K562 (cell line): ENCODE data around the gene RALGPS1. TPM values are rescaled to one million over a fixed set of nuclear protein-coding genes. Genes with fewer than 3 reads are reported as not detected.

Experiments
- ATAC-seq: fragments of 200-7000 bp; cut with Tn5 transposase; 3 replicates; pipeline ENCODE4 v1.9.1; 2020; ENCODE audit warnings: moderate library complexity
- BruUV-seq: library from RNA; stranded (reverse); fragments of 400-500 nt; replicated peaks from 2 replicates; lab custom pipeline; 2021; lab: Mats Ljungman, UMichigan
- CTCF ChIA-PET: fragments of 300-600 bp; formaldehyde crosslinking; extraction: SDS; loops from one replicate; lab custom pipeline; 2021; ENCODE audit warnings: low intra/inter-chr PET ratio; lab: Yijun Ruan, JAX
- POLR2A ChIA-PET: fragments of 300-600, 350-650 bp; sonication (Branson Sonifier 250); formaldehyde crosslinking; extraction: SDS; loops from one replicate; lab custom pipeline; 2021; ENCODE audit warnings: antibody characterized with exemption, inconsistent platforms; lab: Yijun Ruan, JAX
- DNase-seq, 4 experiments: peaks; one replicate each; pipeline versions ENCODE4 v3.0.0 to v3.0.0-alpha.2; 2011 to 2018; ENCODE audit warnings: low spot score in 3 of 4, mixed read lengths in 3 of 4; ENCODE audit errors: extremely low read depth in 1 of 4
- FAIRE-seq: peaks from 2 replicates; lab custom pipeline; 2011; peaks lifted over from hg19 to GRCh38; lab: Jason Lieb, UNC
- H2AFZ ChIP-seq: 2 replicates; pipeline ENCODE4 v1.6.0; 2011; ENCODE audit warnings: low read depth, low read length, control low read depth, inconsistent platforms
- H3K27ac ChIP-seq: fragments of 200-600 bp; 3 replicates; pipeline ENCODE4 v1.8.0; 2011; ENCODE audit warnings: low read depth, mild to moderate bottlenecking, control low read depth, inconsistent platforms, low read length, moderate library complexity, mixed read lengths; ENCODE audit errors: extremely low read depth
- H3K27me3 ChIP-seq, 2 experiments: fragments of 300-600 bp in 1 of 2; 2 replicates in 1 of 2; 3 replicates in 1 of 2; pipeline versions ENCODE4 v1.6.0 to v1.8.0; 2011; ENCODE audit warnings: inconsistent platforms in 2 of 2, low read length in 2 of 2, mild to moderate bottlenecking in 1 of 2, mixed read lengths in 1 of 2, moderate library complexity in 1 of 2; ENCODE audit not compliant: control insufficient read depth in 2 of 2, insufficient read depth in 2 of 2
- H3K36me3 ChIP-seq: fragments of 300-600 bp; 3 replicates; pipeline ENCODE4 v1.8.0; 2011; ENCODE audit warnings: mild to moderate bottlenecking, low read length, inconsistent platforms; ENCODE audit not compliant: control insufficient read depth, insufficient read depth
- H3K4me1 ChIP-seq, 2 experiments: fragments of 200-600 bp in 1 of 2; replicated peaks in 1 of 2; 2 replicates in 1 of 2; 3 replicates in 1 of 2; pipeline versions ENCODE4 v1.5.1 to v1.8.0; 2011; ENCODE audit warnings: inconsistent platforms in 2 of 2, low read length in 2 of 2, mild to moderate bottlenecking in 1 of 2, mixed read lengths in 1 of 2, moderate library complexity in 1 of 2; ENCODE audit not compliant: control insufficient read depth in 2 of 2, insufficient read depth in 2 of 2
- H3K4me2 ChIP-seq: 2 replicates; pipeline ENCODE4 v1.6.1; 2011; ENCODE audit warnings: low read length, control low read depth, inconsistent platforms, mixed read lengths; ENCODE audit not compliant: insufficient read depth
- H3K4me3 ChIP-seq: fragments of 200-600 bp; sonication (generic), shearing (Covaris generic); 2 replicates; pipeline ENCODE4 v1.5.1; 2016; ENCODE audit warnings: control low read depth, inconsistent platforms
- H3K79me2 ChIP-seq: fragments of 200-600 bp; 3 replicates; pipeline ENCODE4 v1.8.0; 2011; ENCODE audit warnings: low read length, inconsistent platforms; ENCODE audit not compliant: control insufficient read depth, insufficient read depth
- H3K9ac ChIP-seq, 2 experiments: 2 replicates each; pipeline versions ENCODE4 v1.6.0 to v1.6.1; 2011; ENCODE audit warnings: low read depth in 2 of 2, low read length in 2 of 2, control low read depth in 1 of 2, inconsistent platforms in 1 of 2, mild to moderate bottlenecking in 1 of 2, mixed read lengths in 1 of 2; ENCODE audit not compliant: insufficient read depth in 1 of 2
- H3K9me1 ChIP-seq: one replicate; pipeline ENCODE4 v1.6.0; 2011; ENCODE audit warnings: inconsistent platforms, mild to moderate bottlenecking, low read length, moderate library complexity; ENCODE audit not compliant: control insufficient read depth, insufficient read depth
- H3K9me3 ChIP-seq: replicated peaks from 2 replicates; pipeline ENCODE4 v1.5.1; 2011; ENCODE audit warnings: low read depth, low read length, inconsistent platforms; ENCODE audit not compliant: control insufficient read depth, insufficient read depth
- H4K20me1 ChIP-seq: replicated peaks from 2 replicates; pipeline ENCODE4 v1.6.1; 2011; ENCODE audit warnings: low read length, inconsistent platforms, mixed read lengths; ENCODE audit not compliant: control insufficient read depth, insufficient read depth
- ATF1 ChIP-seq, 2 experiments: fragments of 450-650 bp in 1 of 2; IDR thresholded peaks; 2 replicates each; pipeline ENCODE4 v1.6.1; 2016; ENCODE audit warnings: missing compliant biosample characterization in 1 of 2, missing genetic modification characterization in 1 of 2
- FOXK1 ChIP-seq: sonication (generic); formaldehyde crosslinking; IDR thresholded peaks from 2 replicates; pipeline ENCODE4 v1.8.0; 2022; ENCODE audit warnings: missing genetic modification reagents, mild to moderate bottlenecking, borderline replicate concordance
- HDAC2 ChIP-seq: fragments of 450-650 bp; IDR thresholded peaks from 2 replicates; pipeline ENCODE4 v1.6.1; 2016; ENCODE audit warnings: mild to moderate bottlenecking
- HIVEP1 ChIP-seq: fragments of 250-450 bp; sonication (Bioruptor Pico); IDR thresholded peaks from 2 replicates; pipeline ENCODE4 v1.4.0; 2020; ENCODE audit warnings: mild to moderate bottlenecking
- MAX ChIP-seq: sonication (generic); formaldehyde crosslinking; IDR thresholded peaks from 2 replicates; pipeline ENCODE4 v1.9.0; 2022; ENCODE audit warnings: mild to moderate bottlenecking, missing genetic modification reagents
- MCM3 ChIP-seq: fragments of 450-650 bp; IDR thresholded peaks from 2 replicates; pipeline ENCODE4 v1.6.1; 2016
- NR4A1 ChIP-seq, 2 experiments: fragments of 250-450 bp in 1 of 2; fragments of 450-650 bp in 1 of 2; sonication (Bioruptor Pico) in 1 of 2; IDR thresholded peaks; 2 replicates each; pipeline versions ENCODE4 v1.4.0 to v1.6.1; 2016 to 2020; ENCODE audit warnings: mild to moderate bottlenecking in 2 of 2, missing compliant biosample characterization in 1 of 2, missing genetic modification characterization in 1 of 2, moderate library complexity in 1 of 2
- SAFB2 ChIP-seq: fragments of 200-400 bp; formaldehyde crosslinking; IDR thresholded peaks from 2 replicates; pipeline ENCODE4 v1.6.1; 2018; ENCODE audit warnings: borderline replicate concordance, low read length, low read depth, moderate library complexity; ENCODE audit not compliant: severe bottlenecking
- SFPQ ChIP-seq: fragments of 200-400 bp; formaldehyde crosslinking; IDR thresholded peaks from 2 replicates; pipeline ENCODE4 v1.6.1; 2017; ENCODE audit warnings: mild to moderate bottlenecking, low read depth, low read length, moderate library complexity
- ZBTB12 ChIP-seq: fragments of 250-450 bp; sonication (Bioruptor Pico); IDR thresholded peaks from 2 replicates; pipeline ENCODE4 v1.4.0; 2020
- ZBTB43 ChIP-seq: sonication (generic); formaldehyde crosslinking; IDR thresholded peaks from 2 replicates; pipeline ENCODE4 v1.8.0; 2023; ENCODE audit warnings: mild to moderate bottlenecking, missing genetic modification reagents
- ZNF395 ChIP-seq: fragments of 200-800 bp; sonication (Bioruptor generic); IDR thresholded peaks from 2 replicates; pipeline ENCODE4 v1.6.1; 2017; ENCODE audit warnings: missing genetic modification characterization, missing compliant biosample characterization
- ZNF551 ChIP-seq: fragments of 250-450 bp; sonication (Bioruptor Pico); IDR thresholded peaks from 2 replicates; pipeline ENCODE4 v1.5.0; 2021; ENCODE audit warnings: mild to moderate bottlenecking, moderate library complexity
- ZNF644 ChIP-seq: fragments of 200-800 bp; sonication (Bioruptor generic); IDR thresholded peaks from 2 replicates; pipeline ENCODE4 v1.6.1; 2016; ENCODE audit warnings: low read depth, missing genetic modification characterization, missing compliant biosample characterization
- ZNF695 ChIP-seq: fragments of 450-650 bp; formaldehyde crosslinking; IDR thresholded peaks from 2 replicates; pipeline ENCODE4 v1.4.0; 2020; ENCODE audit warnings: mild to moderate bottlenecking, moderate library complexity
- WGBS: fragments of 100-300 bp; shearing (Covaris generic); methylation state at CpG from one replicate; pipeline ENCODE4 v1.1.6; 2016; ENCODE audit warnings: low coverage, mixed read lengths; ENCODE audit not compliant: insufficient coverage; ENCODE audit errors: missing lambda C conversion rate; 5-methylcytosine and 5-hydroxymethylcytosine counted together
- in situ Hi-C: fragments of 300-500 bp; cut with MboI; formaldehyde crosslinking; loops from 4 replicates; pipeline ENCODE4 v1.15.0; 2018; ENCODE audit warnings: inconsistent platforms, mixed read lengths
- intact Hi-C: fragments of 100-400 bp; cut with micrococcal nuclease; formaldehyde crosslinking; loops from 2 replicates; pipeline ENCODE4 v1.14.2; 2022
- polyA plus RNA-seq, 8 experiments: library from polyadenylated mRNA; depleted of rRNA in 4 of 8; stranded (reverse) in 5 of 8; unstranded in 3 of 8; fragments of >200 nt; fragmentation: Nextera tagmentation in 2 of 8; fragmentation: Illumina TruSeq in 1 of 8; extraction: Ambion mirVana in 2 of 8; extraction: Trizol in 1 of 8; gene quantifications; 2 replicates each; pipeline versions ENCODE4 v1.2.1 to v1.2.3, GENCODE V29; 2011 to 2014; ENCODE audit warnings: inconsistent platforms in 1 of 8, missing spikeins in 1 of 8
- total RNA-seq, 7 experiments: library from RNA; depleted of rRNA in 6 of 7; stranded (reverse); fragments of >200 nt in 6 of 7; fragmentation: Illumina TruSeq in 2 of 7; extraction: Trizol in 2 of 7; gene quantifications; 2 replicates each; pipeline versions ENCODE4 v1.2.1 to v1.2.3, GENCODE V29; 2011 to 2021; ENCODE audit warnings: low replicate concordance in 1 of 7

Gene RALGPS1
- total and polyA plus RNA-seq, 9 of the 15 experiments (the other 6 are each of a cell fraction or from before 2014, with no cell fraction given), result 0.04 to 2.6 (median 1.5) TPM

GRCh38 chr9:127249877-127250276, 335.3 kb downstream of the RALGPS1 start:
- no peak overlapping the region for H2AFZ ChIP-seq
- intact Hi-C loops, result loop anchor here (10.0 kb wide), 1 partner anchor 65 kb away; no protein-coding TSS in a partner anchor
- no peak for ATAC-seq
- TF ChIP-seq HIVEP1 (CRISPR knock-in tag) (no peak), ZNF644 (tag) (no peak), ZNF395 (CRISPR knock-in tag) (no peak), SFPQ (no peak), HDAC2 (no peak), SAFB2 (no peak), ATF1 (CRISPR knock-in tag; IDR thresholded peaks at IDR 0.05) (no peak), ATF1 (tag; IDR thresholded peaks at IDR 0.05) (no peak), FOXK1 (CRISPR knock-in tag) (no peak), ZBTB12 (CRISPR knock-in tag) (no peak), NR4A1 (CRISPR knock-in tag; IDR thresholded peaks at IDR 0.05) (no peak), NR4A1 (tag; IDR thresholded peaks at IDR 0.05) (no peak), MAX (CRISPR knock-in tag) (no peak), ZBTB43 (no peak), ZNF695 (no peak), MCM3 (no peak), ZNF551 (no peak)

More at GRCh38 chr9:127249877-127250276, 335.3 kb downstream of the RALGPS1 start:
- Histone ChIP-seq H3K4me3 (no peak overlapping the region), H3K4me1 (peaks cover 0 to 5% of the 10 kb centered on the region in 2 experiments; a peak in 1 of 5 replicates), H3K79me2 (no peaks in the 10 kb centered on the region), H3K27me3 (peaks cover 6 to 12% of the 10 kb centered on the region in 2 experiments; a peak in 2 of 5 replicates), H3K27ac (no peak overlapping the region), H3K9me1 (no peaks in the 10 kb centered on the region), H3K4me2 (no peak overlapping the region), H3K9me3 (no peaks in the 10 kb centered on the region), H4K20me1 (no peaks in the 10 kb centered on the region; the same call in 1 of the 2 replicates), H3K36me3 (no peaks in the 10 kb centered on the region), H3K9ac (no peak overlapping the region)
- no peak for FAIRE-seq
- ChIA-PET CTCF (no interaction called here), POLR2A (interaction anchor here (0.6 kb wide), 1 partner anchor 175 kb away, joined by 3 read pairs; the partner anchor contains the start of gene ZNF79)
- in situ Hi-C loops, result no loop called here
- BruUV-seq, result no TSS peak
- no peak for DNase-seq
- 3% methylated on average over 3 of the region's 5 CpGs for WGBS
